ENCODE data around the gene P2RX4. TPM values are rescaled to one million over a fixed set of nuclear protein-coding genes. Genes with fewer than 3 reads are reported as not detected.
"Not testable (repeated sequence)": the region's sequence is repeated elsewhere in the genome, so short reads cannot be mapped to it uniquely, and the experiment has no call there.

Gene P2RX4
- total and polyA plus RNA-seq, 9 donors: 17.8 to 46.7 (median 26.6) TPM

DNA sequence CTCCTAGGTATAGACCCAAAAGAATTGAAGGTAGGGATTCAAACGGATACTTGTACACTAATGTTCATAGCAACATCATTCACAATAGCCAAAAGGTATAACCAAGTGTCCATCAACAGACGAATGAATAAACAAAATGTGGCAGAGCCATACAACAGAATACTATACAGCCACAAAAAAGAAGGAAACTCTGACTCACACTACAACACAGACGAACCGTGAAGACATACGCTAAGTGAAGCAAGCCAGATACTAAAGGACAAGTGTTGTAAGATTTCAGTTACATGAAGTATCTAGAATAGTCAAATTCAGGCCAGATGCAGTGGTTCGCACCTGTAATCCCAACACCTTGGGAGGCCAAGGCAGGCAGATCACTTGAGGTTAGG is 67.4 kb downstream of the P2RX4 start:
- no peak overlapping the region for H3K4me3 ChIP-seq
- WGBS, 3 donors: 81 to 97% (median 95%) methylated on average over 6 of the region's 6 CpGs
- H3K9me3 ChIP-seq: no peaks in the 10 kb centered on the region
- TF ChIP-seq EP300 (IDR thresholded peaks at IDR 0.05) (no peak), POLR2A (IDR thresholded peaks at IDR 0.05) (no peak)
- TF ChIP-seq, protein P1, sequence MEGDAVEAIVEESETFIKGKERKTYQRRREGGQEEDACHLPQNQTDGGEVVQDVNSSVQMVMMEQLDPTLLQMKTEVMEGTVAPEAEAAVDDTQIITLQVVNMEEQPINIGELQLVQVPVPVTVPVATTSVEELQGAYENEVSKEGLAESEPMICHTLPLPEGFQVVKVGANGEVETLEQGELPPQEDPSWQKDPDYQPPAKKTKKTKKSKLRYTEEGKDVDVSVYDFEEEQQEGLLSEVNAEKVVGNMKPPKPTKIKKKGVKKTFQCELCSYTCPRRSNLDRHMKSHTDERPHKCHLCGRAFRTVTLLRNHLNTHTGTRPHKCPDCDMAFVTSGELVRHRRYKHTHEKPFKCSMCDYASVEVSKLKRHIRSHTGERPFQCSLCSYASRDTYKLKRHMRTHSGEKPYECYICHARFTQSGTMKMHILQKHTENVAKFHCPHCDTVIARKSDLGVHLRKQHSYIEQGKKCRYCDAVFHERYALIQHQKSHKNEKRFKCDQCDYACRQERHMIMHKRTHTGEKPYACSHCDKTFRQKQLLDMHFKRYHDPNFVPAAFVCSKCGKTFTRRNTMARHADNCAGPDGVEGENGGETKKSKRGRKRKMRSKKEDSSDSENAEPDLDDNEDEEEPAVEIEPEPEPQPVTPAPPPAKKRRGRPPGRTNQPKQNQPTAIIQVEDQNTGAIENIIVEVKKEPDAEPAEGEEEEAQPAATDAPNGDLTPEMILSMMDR (IDR thresholded peaks at IDR 0.05): no peak
- intact Hi-C loops (cut with DNase I): no loop called here
- H3K27me3 ChIP-seq: no peaks in the 10 kb centered on the region
- H3K36me3 ChIP-seq: no peaks in the 10 kb centered on the region
- DNase-seq: no peak
- peaks cover 20% of the 10 kb centered on the region for H3K4me1 ChIP-seq (ENCODE audit: insufficient read depth)
- no peak overlapping the region for H3K27ac ChIP-seq

DNA sequence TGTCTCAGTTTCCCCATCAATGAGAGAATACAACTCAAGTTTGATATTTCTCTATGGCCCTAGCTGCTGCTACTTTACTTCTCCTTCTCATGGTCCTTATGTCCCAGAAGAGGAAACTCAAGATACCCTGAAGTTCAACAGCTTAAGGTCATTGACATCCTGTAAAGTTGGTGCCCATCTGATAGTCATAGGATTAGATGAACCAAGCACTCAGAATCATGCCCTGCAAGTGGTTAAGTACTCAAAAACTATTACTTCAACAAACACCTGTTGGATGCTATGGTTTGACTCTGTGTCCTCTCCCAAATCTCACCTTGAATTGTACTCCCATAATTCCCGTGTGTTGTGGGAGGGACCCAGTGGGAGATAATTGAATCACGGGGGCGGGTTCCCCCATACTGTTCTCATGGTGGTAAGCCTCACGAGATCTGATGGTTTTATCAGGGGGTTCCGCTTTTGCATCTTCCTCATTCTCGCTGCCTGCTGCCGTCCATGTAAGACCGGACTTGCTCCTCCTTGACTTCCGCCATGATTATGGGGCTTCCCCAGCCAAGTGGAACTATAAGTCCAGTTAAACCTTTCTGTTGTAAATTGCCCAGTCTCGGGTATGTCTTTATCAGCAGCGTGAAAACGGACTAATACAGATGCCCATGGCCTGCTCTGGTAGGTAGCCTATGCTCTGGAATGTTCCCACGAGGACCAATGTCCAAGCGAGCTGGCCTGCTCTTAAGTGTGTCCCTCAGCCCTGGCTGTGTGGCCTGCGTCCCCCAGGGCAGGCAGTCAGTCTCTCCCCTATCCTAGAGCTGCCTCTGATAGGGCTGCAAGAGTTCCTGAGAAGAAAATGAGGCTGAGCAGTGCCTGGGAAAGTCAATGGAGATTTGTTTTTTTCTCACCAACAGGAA is 68.5 kb downstream of the P2RX4 start:
- WGBS, 3 donors: 77 to 92% (median 85%) methylated on average over 15 of the region's 15 CpGs
- no peaks in the 10 kb centered on the region for H3K27me3 ChIP-seq
- DNase-seq: peak in 1 of 5 donors; percentile 28

DNA sequence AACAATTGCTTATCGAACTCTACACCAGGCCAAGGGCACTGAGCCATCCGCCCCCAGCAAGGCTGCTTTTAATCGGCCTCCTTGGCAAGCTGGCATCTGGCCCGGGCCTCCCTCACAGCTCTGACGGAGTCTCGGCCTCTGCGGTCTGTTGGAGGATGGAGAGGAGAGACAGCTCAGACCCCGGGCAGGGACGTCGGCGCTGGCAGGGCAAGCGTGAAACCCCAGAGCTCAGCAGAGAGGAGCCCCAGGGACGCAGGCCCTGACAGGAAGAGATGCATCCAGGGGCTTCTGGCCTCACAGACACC is 69.1 kb downstream of the P2RX4 start:
- Histone ChIP-seq H3K27ac (peak overlapping the region; percentile 50 to 60), H3K4me3 (no peak overlapping the region), H3K9me3 (no peaks in the 10 kb centered on the region), H3K27me3 (no peaks in the 10 kb centered on the region), H3K4me1 (ENCODE audit: insufficient read depth) (peaks cover 24% of the 10 kb centered on the region), H3K36me3 (no peaks in the 10 kb centered on the region)
- intact Hi-C loops (cut with DNase I): no loop called here
- no peak for TF ChIP-seq POLR2A (IDR thresholded peaks at IDR 0.05)
- 11 to 42% (median 17%) methylated on average over 13 of the region's 13 CpGs for WGBS, 3 donors
- DNase-seq: peak in 3 of 5 donors; percentile 65 to 87 (median 75)

More for the DNA sequence above, 68.5 kb downstream of the P2RX4 start:
- no peak for TF ChIP-seq EP300 (IDR thresholded peaks at IDR 0.05)
- TF ChIP-seq POLR2A (IDR thresholded peaks at IDR 0.05): no peak
- TF ChIP-seq, protein P1 (IDR thresholded peaks at IDR 0.05): no peak
- Histone ChIP-seq H3K4me3 (no peak overlapping the region), H3K9me3 (no peaks in the 10 kb centered on the region), H3K4me1 (ENCODE audit: insufficient read depth) (peaks cover 20% of the 10 kb centered on the region), H3K36me3 (no peaks in the 10 kb centered on the region), H3K27ac (peak overlapping the region in 1 of 2 donors; percentile 60)
- intact Hi-C loops (cut with DNase I): no loop called here

DNA sequence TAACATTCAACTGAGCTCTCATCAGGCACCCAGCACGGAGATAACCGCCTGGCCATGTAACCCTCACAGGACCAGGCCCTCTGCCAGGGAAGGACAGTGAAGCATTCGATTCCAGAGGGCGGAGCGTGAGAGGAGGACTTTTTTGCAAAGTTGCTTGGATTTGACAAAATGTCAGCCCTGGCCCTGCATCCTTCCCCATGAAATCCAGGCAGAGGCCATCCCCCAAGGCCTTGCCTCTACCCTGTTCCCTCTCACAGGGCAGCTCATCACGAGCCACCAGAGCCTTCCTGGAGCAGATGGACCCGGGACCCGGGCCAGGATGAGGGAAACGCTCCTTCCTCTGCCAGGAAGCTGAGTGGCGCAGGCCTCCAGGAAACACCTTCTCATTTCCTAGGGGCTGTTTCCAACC is 69.6 kb downstream of the P2RX4 start:
- Histone ChIP-seq H3K36me3 (no peaks in the 10 kb centered on the region), H3K27ac (peak overlapping the region; percentile 50 to 60), H3K27me3 (no peaks in the 10 kb centered on the region), H3K9me3 (no peaks in the 10 kb centered on the region), H3K4me3 (no peak overlapping the region), H3K4me1 (ENCODE audit: insufficient read depth) (peaks cover 29% of the 10 kb centered on the region)
- intact Hi-C loops (cut with DNase I): no loop called here
- WGBS, 3 donors: 19 to 40% (median 27%) methylated on average over 10 of the region's 10 CpGs
- TF ChIP-seq, protein P1 (IDR thresholded peaks at IDR 0.05): no peak
- TF ChIP-seq POLR2A (IDR thresholded peaks at IDR 0.05) (no peak), EP300 (IDR thresholded peaks at IDR 0.05) (no peak)
- peak; percentile 68 to 78 (median 74) for DNase-seq

DNA sequence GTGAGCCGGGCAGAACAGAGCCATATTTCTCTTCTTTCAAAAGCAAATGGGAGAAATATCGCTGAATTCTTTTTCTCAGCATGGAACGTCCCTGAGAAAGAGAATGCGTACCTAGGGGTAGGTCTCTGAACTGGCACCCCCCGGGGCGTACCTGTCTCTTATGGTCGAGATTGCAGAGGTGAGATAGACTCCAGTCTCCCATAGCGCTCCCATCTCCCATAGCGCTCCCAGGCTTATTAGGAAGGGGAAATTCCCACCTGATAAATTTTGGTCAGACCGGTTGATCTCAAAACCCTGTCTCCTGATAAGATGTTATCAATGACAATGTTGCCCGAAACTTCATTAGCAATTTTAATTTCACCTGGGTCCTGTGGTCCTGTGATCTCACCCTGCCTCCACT is 70.6 kb downstream of the P2RX4 start:
- intact Hi-C loops (cut with DNase I); H3K9me3 ChIP-seq; H3K27ac ChIP-seq; H3K27me3 ChIP-seq; H3K4me3 ChIP-seq; H3K36me3 ChIP-seq: not testable (repeated sequence)
- WGBS, 3 donors: 91 to 94% (median 91%) methylated on average over 11 of the region's 11 CpGs
- DNase-seq: peak in 1 of 5 donors; percentile 17
- peaks cover 37% of the 10 kb centered on the region for H3K4me1 ChIP-seq (ENCODE audit: insufficient read depth)

DNA sequence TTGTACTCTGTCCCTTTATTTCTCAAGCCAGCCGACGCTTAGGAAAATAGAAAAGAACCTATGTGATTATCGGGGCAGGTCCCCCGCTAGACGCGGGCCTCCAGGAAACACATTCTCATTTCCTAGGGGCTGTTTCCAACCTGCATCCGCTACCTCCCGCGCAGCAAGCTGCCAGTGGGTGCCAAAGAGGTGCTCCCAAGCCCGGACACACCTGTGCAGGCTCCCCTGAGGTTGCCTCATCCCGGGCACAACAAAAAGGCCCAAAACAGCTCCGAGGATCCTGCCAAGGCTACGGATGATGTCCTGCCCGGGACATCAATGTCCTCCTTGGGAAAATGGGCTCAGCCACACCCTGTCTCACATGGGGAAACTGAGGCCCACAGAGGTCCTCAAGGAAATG is 71.2 kb downstream of the P2RX4 start:
- intact Hi-C loops (cut with DNase I); H3K27me3 ChIP-seq: not testable (repeated sequence)
- WGBS, 3 donors: 86 to 88% (median 88%) methylated on average over 14 of the region's 14 CpGs

More for the DNA sequence above, 71.2 kb downstream of the P2RX4 start:
- H3K4me1 ChIP-seq (ENCODE audit: insufficient read depth): peaks cover 38% of the 10 kb centered on the region
- H3K27ac ChIP-seq, H3K9me3 ChIP-seq, H3K4me3 ChIP-seq, H3K36me3 ChIP-seq: not testable (repeated sequence)
- peak in 1 of 5 donors; percentile 24 for DNase-seq
